NCI-H69 (cell line): ENCODE data around the gene TRIM24.
"Not testable (repeated sequence)": the region's sequence is repeated elsewhere in the genome, so short reads cannot be mapped to it uniquely, and the experiment has no call there.

Experiments
- DNase-seq: peaks from one replicate; lab custom pipeline; 2025; lab: John Stamatoyannopoulos, UW

Gene TRIM24

GRCh38 chr7:138495485-138495884 lies 35.4 kb downstream of the TRIM24 start:
- DNase-seq: no peak

- peak; percentile 7 for DNase-seq
These were observed 39.3 kb downstream of the TRIM24 start for GRCh38 chr7:138499340-138499739.

GRCh38 chr7:138500303-138500702 lies 40.2 kb downstream of the TRIM24 start:
- not testable (repeated sequence) for DNase-seq

GRCh38 chr7:138500892-138501291 lies 40.8 kb downstream of the TRIM24 start:
- DNase-seq: no peak

GRCh38 chr7:138502023-138502767 lies 42.1 kb downstream of the TRIM24 start:
- no peak for DNase-seq

GRCh38 chr7:138505361-138505873 lies 45.4 kb downstream of the TRIM24 start:
- DNase-seq: no peak

GRCh38 chr7:138506764-138507163 lies 46.7 kb downstream of the TRIM24 start:
- DNase-seq: no peak

GRCh38 chr7:138510003-138510402 lies 49.9 kb downstream of the TRIM24 start:
- DNase-seq: no peak

GRCh38 chr7:138512092-138512858 lies 52.2 kb downstream of the TRIM24 start:
- DNase-seq: no peak

- no peak for DNase-seq
These were observed 52.8 kb downstream of the TRIM24 start for GRCh38 chr7:138512885-138513284.

GRCh38 chr7:138513344-138513871 lies 53.3 kb downstream of the TRIM24 start:
- DNase-seq: no peak

GRCh38 chr7:138514044-138514443 lies 54.0 kb downstream of the TRIM24 start:
- DNase-seq: no peak

- DNase-seq: no peak
These were observed 55.0 kb downstream of the TRIM24 start for GRCh38 chr7:138515001-138515528.

- DNase-seq: peak; percentile 80
These were observed 59.2 kb downstream of the TRIM24 start for GRCh38 chr7:138519061-138519798.

GRCh38 chr7:138520742-138521141 lies 60.7 kb downstream of the TRIM24 start:
- DNase-seq: no peak

GRCh38 chr7:138521837-138522461 lies 61.9 kb downstream of the TRIM24 start:
- no peak for DNase-seq

- no peak for DNase-seq
These were observed 64.2 kb downstream of the TRIM24 start for GRCh38 chr7:138524259-138524658.

GRCh38 chr7:138525757-138526156 lies 65.7 kb downstream of the TRIM24 start:
- no peak for DNase-seq

GRCh38 chr7:138527746-138528223 lies 67.7 kb downstream of the TRIM24 start:
- DNase-seq: peak; percentile 17

- DNase-seq: not testable (repeated sequence)
These were observed 76.8 kb downstream of the TRIM24 start for GRCh38 chr7:138536833-138537232.

GRCh38 chr7:138538518-138538917 lies 78.5 kb downstream of the TRIM24 start:
- no peak for DNase-seq
